PC-9 (cell line): ENCODE data around the gene DYNC1H1.

Source experiments
- EZH2 ChIP-seq: fragments of 200-600 bp; sonication (generic); IDR thresholded peaks from 2 replicates; pipeline ENCODE4 v1.8.0; 2017; ENCODE audit warnings: antibody characterized with exemption, low read depth
- TF ChIP-seq, protein P1 (sequence below): fragments of 200-600 bp; sonication (generic); conservative IDR thresholded peaks from 2 replicates; pipeline ENCODE4 v1.6.1; 2017; ENCODE audit warnings: mixed run types, antibody characterized with exemption, mild to moderate bottlenecking, moderate library complexity

- no peak for TF ChIP-seq EZH2
- TF ChIP-seq, protein P1, sequence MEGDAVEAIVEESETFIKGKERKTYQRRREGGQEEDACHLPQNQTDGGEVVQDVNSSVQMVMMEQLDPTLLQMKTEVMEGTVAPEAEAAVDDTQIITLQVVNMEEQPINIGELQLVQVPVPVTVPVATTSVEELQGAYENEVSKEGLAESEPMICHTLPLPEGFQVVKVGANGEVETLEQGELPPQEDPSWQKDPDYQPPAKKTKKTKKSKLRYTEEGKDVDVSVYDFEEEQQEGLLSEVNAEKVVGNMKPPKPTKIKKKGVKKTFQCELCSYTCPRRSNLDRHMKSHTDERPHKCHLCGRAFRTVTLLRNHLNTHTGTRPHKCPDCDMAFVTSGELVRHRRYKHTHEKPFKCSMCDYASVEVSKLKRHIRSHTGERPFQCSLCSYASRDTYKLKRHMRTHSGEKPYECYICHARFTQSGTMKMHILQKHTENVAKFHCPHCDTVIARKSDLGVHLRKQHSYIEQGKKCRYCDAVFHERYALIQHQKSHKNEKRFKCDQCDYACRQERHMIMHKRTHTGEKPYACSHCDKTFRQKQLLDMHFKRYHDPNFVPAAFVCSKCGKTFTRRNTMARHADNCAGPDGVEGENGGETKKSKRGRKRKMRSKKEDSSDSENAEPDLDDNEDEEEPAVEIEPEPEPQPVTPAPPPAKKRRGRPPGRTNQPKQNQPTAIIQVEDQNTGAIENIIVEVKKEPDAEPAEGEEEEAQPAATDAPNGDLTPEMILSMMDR = no peak
Measured at GRCh38 chr14:102085488-102085887, 121.1 kb downstream of the DYNC1H1 start.
